Uterus (tissue), 4 donors: ENCODE results near the gene NLRP6. TPM values are rescaled to one million over a fixed set of nuclear protein-coding genes. Genes with fewer than 3 reads are reported as not detected.

ENCODE experiments used
- DNase-seq, 2 donors: peaks; one replicate each; pipeline ENCODE4 v3.0.0-alpha.2; 2019 to 2020
- H3K27ac ChIP-seq, 2 donors: fragments of 200-600 bp; sonication (generic); 1 replicate in 1 of 2; 2 replicates in 1 of 2; pipeline ENCODE4 v1.5.1; 2016 to 2018
- H3K27me3 ChIP-seq, 2 donors: fragments of 200-600 bp; sonication (generic); one replicate each; pipeline ENCODE4 v1.5.1; 2018 to 2019; ENCODE audit warnings: control low read depth in 1 of 2
- H3K36me3 ChIP-seq, 2 donors: fragments of 200-600 bp; sonication (generic); one replicate each; pipeline ENCODE4 v1.5.1; 2019; ENCODE audit warnings: control low read depth in 1 of 2
- H3K4me1 ChIP-seq, 2 donors: fragments of 200-600 bp; sonication (generic); one replicate each; pipeline ENCODE4 v1.5.1; 2018 to 2019; ENCODE audit warnings: control low read depth in 1 of 2
- H3K4me3 ChIP-seq, 2 donors: fragments of 200-600 bp; sonication (generic); 1 replicate in 1 of 2; 2 replicates in 1 of 2; pipeline ENCODE4 v1.5.1; 2018 to 2019; ENCODE audit warnings: mild to moderate bottlenecking in 1 of 2
- H3K9me3 ChIP-seq, 2 donors: fragments of 200-600 bp; sonication (generic); one replicate each; pipeline ENCODE4 v1.5.1; 2019; ENCODE audit warnings: control low read depth in 1 of 2
- POLR2A ChIP-seq, 2 donors: fragments of 450-650 bp; IDR thresholded peaks; one replicate each; pipeline ENCODE4 v1.6.1; 2016; ENCODE audit warnings: antibody characterized with exemption in 2 of 2, mild to moderate bottlenecking in 1 of 2, moderate library complexity in 1 of 2
- intact Hi-C: fragments of 100-400 bp; cut with DNase I; formaldehyde crosslinking; loops from one replicate; pipeline ENCODE4 v1.15.1; 2023; ENCODE audit warnings: low total_unique reads
- total RNA-seq, 4 donors: library from RNA; depleted of rRNA in 3 of 4; stranded (reverse); fragments of >200 nt in 3 of 4; gene quantifications; one replicate each; pipeline versions ENCODE4 v1.1.0 to v1.2.4, GENCODE V29; 2014 to 2023
- TF ChIP-seq, protein P1 (sequence below), 4 experiments: fragments of 200-600 bp in 2 of 4; fragments of 450-650 bp in 2 of 4; sonication (generic) in 2 of 4; IDR thresholded peaks; one replicate each; pipeline ENCODE4 v1.5.1; 2016 to 2019; ENCODE audit warnings: antibody characterized with exemption in 4 of 4, mild to moderate bottlenecking in 2 of 4, moderate library complexity in 1 of 4
- donor health status: DM: yes; HTN: yes; CAD: no.

NLRP6 gene
- total RNA-seq, 4 donors from 2014 or later, result 0.30 to 0.51 TPM; not detected in 2

DNA sequence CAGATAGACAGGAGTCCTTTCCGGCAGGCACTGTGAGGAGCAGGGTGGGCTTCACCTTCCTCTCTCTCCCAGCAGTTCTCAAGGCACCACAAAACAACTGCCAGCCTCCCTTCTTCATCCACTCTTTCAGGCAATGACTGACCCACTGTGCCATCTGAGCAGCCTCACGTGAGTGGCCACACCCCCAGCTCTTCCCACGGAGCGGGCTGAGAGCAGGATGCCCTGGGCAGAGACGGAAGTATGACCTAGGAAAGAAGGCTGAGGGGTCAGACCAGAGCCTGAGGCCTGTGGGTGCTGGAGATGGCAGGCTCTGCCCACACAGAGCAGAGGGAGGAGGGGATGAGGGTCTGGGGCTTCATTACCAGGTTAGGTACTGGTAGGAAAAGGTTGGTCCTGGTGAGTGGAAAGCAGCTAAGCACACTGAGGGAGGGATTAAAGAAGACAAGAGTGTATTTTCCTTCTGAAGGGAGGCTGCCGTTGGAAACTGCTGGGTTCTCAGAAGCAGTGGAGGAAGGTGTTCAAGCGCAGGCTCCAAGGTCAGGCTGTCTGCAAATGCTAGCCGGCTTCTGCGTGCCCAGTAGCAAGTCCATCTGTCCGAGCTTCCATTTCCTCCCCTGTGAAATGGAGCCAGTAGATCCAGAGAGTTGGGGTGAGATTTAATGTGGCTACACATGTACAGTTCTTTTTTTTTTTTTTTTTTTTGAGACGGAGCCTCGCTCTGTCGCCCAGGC, 4.6 kb downstream of the NLRP6 start:
- intact Hi-C loops, result no loop called here
- peaks cover 29 to 36% of the 10 kb centered on the region in 2 donors for H3K27me3 ChIP-seq
- no peaks in the 10 kb centered on the region for H3K36me3 ChIP-seq
- TF ChIP-seq POLR2A (IDR thresholded peaks at IDR 0.05), result no peak
- TF ChIP-seq, protein P1, sequence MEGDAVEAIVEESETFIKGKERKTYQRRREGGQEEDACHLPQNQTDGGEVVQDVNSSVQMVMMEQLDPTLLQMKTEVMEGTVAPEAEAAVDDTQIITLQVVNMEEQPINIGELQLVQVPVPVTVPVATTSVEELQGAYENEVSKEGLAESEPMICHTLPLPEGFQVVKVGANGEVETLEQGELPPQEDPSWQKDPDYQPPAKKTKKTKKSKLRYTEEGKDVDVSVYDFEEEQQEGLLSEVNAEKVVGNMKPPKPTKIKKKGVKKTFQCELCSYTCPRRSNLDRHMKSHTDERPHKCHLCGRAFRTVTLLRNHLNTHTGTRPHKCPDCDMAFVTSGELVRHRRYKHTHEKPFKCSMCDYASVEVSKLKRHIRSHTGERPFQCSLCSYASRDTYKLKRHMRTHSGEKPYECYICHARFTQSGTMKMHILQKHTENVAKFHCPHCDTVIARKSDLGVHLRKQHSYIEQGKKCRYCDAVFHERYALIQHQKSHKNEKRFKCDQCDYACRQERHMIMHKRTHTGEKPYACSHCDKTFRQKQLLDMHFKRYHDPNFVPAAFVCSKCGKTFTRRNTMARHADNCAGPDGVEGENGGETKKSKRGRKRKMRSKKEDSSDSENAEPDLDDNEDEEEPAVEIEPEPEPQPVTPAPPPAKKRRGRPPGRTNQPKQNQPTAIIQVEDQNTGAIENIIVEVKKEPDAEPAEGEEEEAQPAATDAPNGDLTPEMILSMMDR (IDR thresholded peaks at IDR 0.05), result no peak
- H3K4me3 ChIP-seq, result no peak overlapping the region
- H3K27ac ChIP-seq, result no peak overlapping the region
- H3K4me1 ChIP-seq, result peaks cover 0 to 8% of the 10 kb centered on the region in 2 donors
- DNase-seq, result peak in 1 of 2 donors; percentile 7
- H3K9me3 ChIP-seq, result no peaks in the 10 kb centered on the region

GRCh38 chr11:283405-284104, 5.3 kb downstream of the NLRP6 start:
- Histone ChIP-seq H3K27me3 (peaks cover 27 to 34% of the 10 kb centered on the region in 2 donors), H3K4me3 (no peak overlapping the region), H3K36me3 (no peaks in the 10 kb centered on the region), H3K4me1 (peaks cover 0 to 12% of the 10 kb centered on the region in 2 donors), H3K27ac (no peak overlapping the region), H3K9me3 (no peaks in the 10 kb centered on the region)
- no peak for DNase-seq
- intact Hi-C loops, result no loop called here
- TF ChIP-seq, protein P1 (IDR thresholded peaks at IDR 0.05), result no peak
- no peak for TF ChIP-seq POLR2A (IDR thresholded peaks at IDR 0.05)

DNA sequence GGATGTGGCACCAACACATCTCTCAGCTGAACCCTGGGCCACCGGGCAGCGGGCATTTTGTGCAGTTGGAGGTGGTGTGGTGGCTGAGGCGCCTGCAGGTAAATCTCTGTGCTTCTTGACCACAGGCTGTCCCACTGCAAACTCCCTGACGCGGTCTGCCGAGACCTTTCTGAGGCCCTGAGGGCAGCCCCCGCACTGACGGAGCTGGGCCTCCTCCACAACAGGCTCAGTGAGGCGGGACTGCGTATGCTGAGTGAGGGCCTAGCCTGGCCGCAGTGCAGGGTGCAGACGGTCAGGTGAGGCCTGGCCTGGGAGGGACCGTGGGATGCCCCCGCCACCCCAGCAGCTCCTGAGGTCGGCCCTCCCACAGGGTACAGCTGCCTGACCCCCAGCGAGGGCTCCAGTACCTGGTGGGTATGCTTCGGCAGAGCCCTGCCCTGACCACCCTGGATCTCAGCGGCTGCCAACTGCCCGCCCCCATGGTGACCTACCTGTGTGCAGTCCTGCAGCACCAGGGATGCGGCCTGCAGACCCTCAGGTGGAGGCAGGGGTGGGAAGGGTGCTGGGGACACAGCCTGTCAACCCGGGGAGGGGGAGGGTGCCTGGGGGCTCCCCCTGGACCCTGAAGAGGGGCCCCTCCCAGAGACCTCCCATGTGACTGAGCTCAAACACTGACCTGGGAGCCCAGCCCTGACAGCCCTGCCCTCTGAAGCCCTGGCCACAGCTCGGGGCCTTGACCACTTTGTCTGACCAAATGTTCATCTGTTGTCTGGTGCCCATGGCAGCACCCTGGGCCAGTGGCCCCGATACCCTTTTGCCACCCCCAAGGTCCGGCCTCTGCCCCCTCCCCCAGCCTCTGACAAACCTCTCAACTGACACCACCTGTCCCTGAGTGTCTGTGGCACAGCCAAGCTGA, 6.2 kb downstream of the NLRP6 start:
- Histone ChIP-seq H3K27ac (no peak overlapping the region), H3K27me3 (peaks cover 19 to 32% of the 10 kb centered on the region in 2 donors), H3K36me3 (no peaks in the 10 kb centered on the region), H3K4me1 (peaks cover 0 to 12% of the 10 kb centered on the region in 2 donors), H3K4me3 (no peak overlapping the region), H3K9me3 (no peaks in the 10 kb centered on the region)
- DNase-seq, result peak; percentile 10 to 13
- TF ChIP-seq POLR2A (IDR thresholded peaks at IDR 0.05), result no peak
- TF ChIP-seq, protein P1 (IDR thresholded peaks at IDR 0.05), result no peak
- intact Hi-C loops, result no loop called here

DNA sequence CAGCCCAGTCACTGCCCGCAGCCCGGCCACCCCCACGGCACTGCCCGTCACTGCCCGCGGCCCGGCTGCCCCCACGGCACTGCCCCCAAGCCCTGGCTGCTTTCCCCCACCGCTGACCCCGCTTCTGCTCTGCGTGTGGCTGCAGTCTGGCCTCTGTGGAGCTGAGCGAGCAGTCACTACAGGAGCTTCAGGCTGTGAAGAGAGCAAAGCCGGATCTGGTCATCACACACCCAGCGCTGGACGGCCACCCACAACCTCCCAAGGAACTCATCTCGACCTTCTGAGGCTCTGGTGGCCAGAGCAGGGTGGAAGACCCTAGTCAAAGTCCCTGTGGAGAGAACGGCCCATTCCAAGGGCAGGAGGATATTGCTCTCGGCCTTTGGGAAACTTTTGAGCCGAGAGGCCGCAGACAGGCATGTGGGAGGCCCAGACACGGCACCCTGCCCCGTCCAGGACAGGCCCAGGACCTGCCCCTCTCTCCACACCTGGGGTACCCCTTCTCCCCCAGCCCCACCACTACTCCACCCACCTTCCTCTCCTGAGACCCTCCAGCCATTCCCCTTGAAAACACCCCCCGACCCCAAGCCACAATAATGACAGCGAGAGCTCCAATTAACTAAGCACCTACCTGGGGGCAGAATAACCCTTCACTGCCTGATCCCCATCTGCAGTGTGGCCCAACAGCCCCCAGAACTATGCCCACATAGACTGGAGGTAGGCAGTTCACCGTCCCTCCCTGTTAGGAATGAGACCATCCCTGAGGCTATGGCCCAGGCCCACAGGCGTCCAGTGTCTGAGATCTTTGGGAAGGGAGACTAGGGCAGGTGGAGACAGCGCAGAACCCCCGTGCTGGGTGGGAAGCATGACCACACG, 7.0 kb downstream of the NLRP6 start:
- TF ChIP-seq, protein P1 (IDR thresholded peaks at IDR 0.05), result no peak
- no peak for TF ChIP-seq POLR2A (IDR thresholded peaks at IDR 0.05)
- Histone ChIP-seq H3K27ac (no peak overlapping the region), H3K27me3 (peaks cover 12 to 26% of the 10 kb centered on the region in 2 donors), H3K36me3 (no peaks in the 10 kb centered on the region), H3K4me1 (peaks cover 0 to 6% of the 10 kb centered on the region in 2 donors), H3K4me3 (no peak overlapping the region), H3K9me3 (no peaks in the 10 kb centered on the region)
- intact Hi-C loops, result no loop called here
- DNase-seq, result peak in 1 of 2 donors; percentile 8
